Transverse colon (tissue), 4 donors: ENCODE data around the gene TMEM72. TPM values are rescaled to one million over a fixed set of nuclear protein-coding genes. Genes with fewer than 3 reads are reported as not detected.

Experiments used
- DNase-seq: peaks from one replicate; pipeline ENCODE4 v3.0.0-alpha.2; 2019
- H3K27ac ChIP-seq, 4 donors: fragments of 200-600 bp; sonication (generic); 2 replicates each; pipeline ENCODE4 v1.5.1; 2016 to 2018; ENCODE audit warnings: inconsistent platforms in 4 of 4
- H3K27me3 ChIP-seq: fragments of 200-600 bp; sonication (generic); 2 replicates; pipeline ENCODE4 v1.5.1; 2017; ENCODE audit warnings: inconsistent platforms
- H3K36me3 ChIP-seq, 4 donors: fragments of 200-600 bp; sonication (generic); 2 replicates each; pipeline ENCODE4 v1.5.1; 2017 to 2019; ENCODE audit warnings: inconsistent platforms in 4 of 4
- H3K4me1 ChIP-seq, 4 donors: fragments of 200-600 bp; sonication (generic); 2 replicates each; pipeline ENCODE4 v1.5.1; 2017 to 2020; ENCODE audit warnings: inconsistent platforms in 4 of 4
- H3K4me3 ChIP-seq, 4 donors: fragments of 200-600 bp; sonication (generic); 1 replicate in 1 of 4; 2 replicates in 3 of 4; pipeline versions ENCODE4 v1.5.1 to v1.6.1; 2017 to 2019; ENCODE audit warnings: inconsistent platforms in 4 of 4
- H3K9me3 ChIP-seq, 2 donors: fragments of 200-600 bp; sonication (generic); 2 replicates each; pipeline ENCODE4 v1.5.1; 2017 to 2019; ENCODE audit warnings: inconsistent platforms in 2 of 2
- CTCF ChIP-seq, 5 experiments: fragments of 200-600 bp in 3 of 5; fragments of 450-650 bp in 2 of 5; sonication (generic) in 3 of 5; IDR thresholded peaks; 1 replicate in 2 of 5; 2 replicates in 3 of 5; pipeline ENCODE4 v1.5.1; 2016 to 2017; ENCODE audit warnings: antibody characterized with exemption in 5 of 5, inconsistent platforms in 3 of 5, mild to moderate bottlenecking in 2 of 5, moderate library complexity in 1 of 5
- EP300 ChIP-seq: sonication (generic); formaldehyde crosslinking; IDR thresholded peaks from one replicate; pipeline ENCODE4 v1.6.1; 2017; ENCODE audit warnings: antibody characterized with exemption, low read depth
- POLR2A ChIP-seq: fragments of 450-650 bp; IDR thresholded peaks from one replicate; pipeline ENCODE4 v1.6.1; 2016; ENCODE audit warnings: antibody characterized with exemption, mild to moderate bottlenecking, moderate library complexity
- POLR2AphosphoS5 ChIP-seq, 3 donors: sonication (generic); formaldehyde crosslinking; IDR thresholded peaks; one replicate each; pipeline ENCODE4 v1.6.1; 2016; ENCODE audit warnings: antibody characterized with exemption in 3 of 3
- WGBS, 2 donors: methylation state at CpG; one replicate each; pipeline ENCODE4 v1.1.5; 2018; ENCODE audit warnings: low coverage in 1 of 2; 5-methylcytosine and 5-hydroxymethylcytosine counted together
- in situ Hi-C, 4 donors: fragments of 200-750 bp; cut with MboI; loops; one replicate each; pipeline versions ENCODE4 v1.15.0 to v1.15.1; 2017; ENCODE audit warnings: low sequenced_read_pairs in 3 of 4, low pct_ligation_motif_present in 1 of 4, low pct_unique_long_range_greater_than_20kb in 1 of 4
- intact Hi-C: fragments of 100-400 bp; cut with DNase I; formaldehyde crosslinking; loops from one replicate; pipeline ENCODE4 v1.15.1; 2023; ENCODE audit warnings: low total_unique reads
- total RNA-seq, 4 donors: library from RNA; depleted of rRNA; stranded (reverse); fragments of >200 nt; gene quantifications; one replicate each; pipeline ENCODE4 v1.1.0, GENCODE V29; 2016

TMEM72 gene
- total RNA-seq, 4 donors from 2014 or later = 9.5 to 49.4 (median 16.5) TPM

GRCh38 chr10:44929356-44930255 lies 18.5 kb downstream of the TMEM72 start:
- H3K36me3 ChIP-seq = no peaks in the 10 kb centered on the region
- H3K27ac ChIP-seq = no peak overlapping the region
- in situ Hi-C loops (loop anchor here in 1 of 4 donors (5.0 kb wide), 1 partner anchor 43 kb away; no protein-coding TSS in a partner anchor), intact Hi-C loops (no loop called here)
- 83 to 87% methylated on average over 1 to 8 of the region's 8 CpGs for WGBS, 2 donors
- H3K4me3 ChIP-seq = no peak overlapping the region
- H3K4me1 ChIP-seq = peaks cover 0 to 4% (median 2%) of the 10 kb centered on the region in 4 donors
- no peak for DNase-seq
- H3K27me3 ChIP-seq = no peaks in the 10 kb centered on the region
- no peaks in the 10 kb centered on the region for H3K9me3 ChIP-seq
- TF ChIP-seq POLR2AphosphoS5 (IDR thresholded peaks at IDR 0.05) (no peak), EP300 (no peak), POLR2A (no peak), CTCF (IDR thresholded peaks at IDR 0.05) (no peak)

- TF ChIP-seq POLR2A = no peak
- Histone ChIP-seq H3K4me1 (peaks cover 4 to 11% (median 6%) of the 10 kb centered on the region in 4 donors), H3K36me3 (no peaks in the 10 kb centered on the region), H3K4me3 (no peak overlapping the region), H3K27ac (no peak overlapping the region), H3K9me3 (no peaks in the 10 kb centered on the region), H3K27me3 (no peaks in the 10 kb centered on the region)
- intact Hi-C loops (no loop called here), in situ Hi-C loops (loop anchor here in 1 of 4 donors (5.0 kb wide), 1 partner anchor 41 kb away; no protein-coding TSS in a partner anchor)
- DNase-seq = no peak
- WGBS, 2 donors = 87 to 89% methylated on average over 2 to 4 of the region's 4 CpGs
Measured at GRCh38 chr10:44930904-44931620, 19.9 kb downstream of the TMEM72 start.

GRCh38 chr10:44931621-44932516 lies 20.7 kb downstream of the TMEM72 start:
- peaks cover 4 to 12% (median 6%) of the 10 kb centered on the region in 4 donors for H3K4me1 ChIP-seq
- no peak overlapping the region for H3K4me3 ChIP-seq
- DNase-seq = no peak
- WGBS, 2 donors = 63 to 85% methylated on average over 2 to 10 of the region's 10 CpGs
- H3K36me3 ChIP-seq = no peaks in the 10 kb centered on the region
- H3K27me3 ChIP-seq = no peaks in the 10 kb centered on the region
- no peak overlapping the region for H3K27ac ChIP-seq
- intact Hi-C loops = loop anchor here (2.0 kb wide), 1 partner anchor 43 kb away; no protein-coding TSS in a partner anchor
- TF ChIP-seq CTCF (IDR thresholded peaks at IDR 0.05) = no peak
- no peak for TF ChIP-seq POLR2AphosphoS5 (IDR thresholded peaks at IDR 0.05)
- TF ChIP-seq POLR2A = no peak
- no peak for TF ChIP-seq EP300
- H3K9me3 ChIP-seq = no peaks in the 10 kb centered on the region
- in situ Hi-C loops = loop anchor here in 1 of 4 donors (5.0 kb wide), 1 partner anchor 40 kb away; no protein-coding TSS in a partner anchor
